Measurements from ENCODE around the gene UXS1. TPM values are rescaled to one million over a fixed set of nuclear protein-coding genes. Genes with fewer than 3 reads are reported as not detected.

The UXS1 gene
- total and polyA plus RNA-seq, 11 donors, result 11.0 to 36.9 (median 30.9) TPM

GRCh38 chr2:106189764-106190468, 4.2 kb downstream of the UXS1 start:
- no peaks in the 10 kb centered on the region for H3K9me3 ChIP-seq
- no peaks in the 10 kb centered on the region for H3K27me3 ChIP-seq
- H3K4me3 ChIP-seq, result no peak overlapping the region
- DNase-seq (no peak), ATAC-seq (no peak)
- 87 to 94% (median 89%) methylated on average over 5 of the region's 5 CpGs for WGBS, 4 donors
- peaks cover 0 to 59% (median 10%) of the 10 kb centered on the region in 12 donors for H3K4me1 ChIP-seq
- H3K36me3 ChIP-seq, result no peaks in the 10 kb centered on the region
- H3K27ac ChIP-seq, result peak overlapping the region in 1 of 12 donors; percentile 72
- intact Hi-C loops (cut with DNase I), result loop anchor here in 4 of 10 donors (5.0 to 10.0 kb wide), 4 partner anchors 73 to 85 kb away; no protein-coding TSS in a partner anchor
- TF ChIP-seq, protein P1, sequence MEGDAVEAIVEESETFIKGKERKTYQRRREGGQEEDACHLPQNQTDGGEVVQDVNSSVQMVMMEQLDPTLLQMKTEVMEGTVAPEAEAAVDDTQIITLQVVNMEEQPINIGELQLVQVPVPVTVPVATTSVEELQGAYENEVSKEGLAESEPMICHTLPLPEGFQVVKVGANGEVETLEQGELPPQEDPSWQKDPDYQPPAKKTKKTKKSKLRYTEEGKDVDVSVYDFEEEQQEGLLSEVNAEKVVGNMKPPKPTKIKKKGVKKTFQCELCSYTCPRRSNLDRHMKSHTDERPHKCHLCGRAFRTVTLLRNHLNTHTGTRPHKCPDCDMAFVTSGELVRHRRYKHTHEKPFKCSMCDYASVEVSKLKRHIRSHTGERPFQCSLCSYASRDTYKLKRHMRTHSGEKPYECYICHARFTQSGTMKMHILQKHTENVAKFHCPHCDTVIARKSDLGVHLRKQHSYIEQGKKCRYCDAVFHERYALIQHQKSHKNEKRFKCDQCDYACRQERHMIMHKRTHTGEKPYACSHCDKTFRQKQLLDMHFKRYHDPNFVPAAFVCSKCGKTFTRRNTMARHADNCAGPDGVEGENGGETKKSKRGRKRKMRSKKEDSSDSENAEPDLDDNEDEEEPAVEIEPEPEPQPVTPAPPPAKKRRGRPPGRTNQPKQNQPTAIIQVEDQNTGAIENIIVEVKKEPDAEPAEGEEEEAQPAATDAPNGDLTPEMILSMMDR (IDR thresholded peaks at IDR 0.05), result no peak
- TF ChIP-seq POLR2A (IDR thresholded peaks at IDR 0.05), result no peak

- H3K27ac ChIP-seq, result peak overlapping the region in 2 of 12 donors; percentile 25 to 72
- H3K9me3 ChIP-seq, result no peaks in the 10 kb centered on the region
- intact Hi-C loops (cut with DNase I), result no loop called here
- no peak for TF ChIP-seq POLR2A (IDR thresholded peaks at IDR 0.05)
- TF ChIP-seq, protein P1 (IDR thresholded peaks at IDR 0.05), result no peak
- DNase-seq, result no peak
- H3K36me3 ChIP-seq, result no peaks in the 10 kb centered on the region
- 83 to 90% (median 84%) methylated on average over 6 of the region's 6 CpGs for WGBS, 4 donors
- ATAC-seq, result no peak
- no peaks in the 10 kb centered on the region for H3K27me3 ChIP-seq
- H3K4me3 ChIP-seq, result no peak overlapping the region
- peaks cover 0 to 57% (median 9%) of the 10 kb centered on the region in 12 donors for H3K4me1 ChIP-seq
These were observed 4.8 kb downstream of the UXS1 start for GRCh38 chr2:106189325-106189724.

GRCh38 chr2:106187273-106187891, 6.7 kb downstream of the UXS1 start:
- H3K9me3 ChIP-seq, result no peaks in the 10 kb centered on the region
- 89 to 95% (median 91%) methylated on average over 14 of the region's 14 CpGs for WGBS, 4 donors
- H3K27me3 ChIP-seq, result no peaks in the 10 kb centered on the region
- no peak for ATAC-seq
- no peaks in the 10 kb centered on the region for H3K36me3 ChIP-seq
- TF ChIP-seq POLR2A (IDR thresholded peaks at IDR 0.05), result no peak
- TF ChIP-seq, protein P1 (IDR thresholded peaks at IDR 0.05), result no peak
- peaks cover 0 to 64% (median 13%) of the 10 kb centered on the region in 12 donors for H3K4me1 ChIP-seq
- DNase-seq, result no peak
- peak overlapping the region in 1 of 12 donors; percentile 21 for H3K27ac ChIP-seq
- H3K4me3 ChIP-seq, result no peak overlapping the region
- intact Hi-C loops (cut with DNase I), result no loop called here

- intact Hi-C loops (cut with DNase I), result no loop called here
- WGBS, 4 donors, result 80 to 84% (median 83%) methylated on average over 8 of the region's 8 CpGs
- ATAC-seq (no peak), DNase-seq (no peak)
- no peaks in the 10 kb centered on the region for H3K27me3 ChIP-seq
- peaks cover 0 to 51% (median 11%) of the 10 kb centered on the region in 12 donors for H3K4me1 ChIP-seq
- H3K4me3 ChIP-seq, result no peak overlapping the region
- H3K36me3 ChIP-seq, result no peaks in the 10 kb centered on the region
- TF ChIP-seq, protein P1 (IDR thresholded peaks at IDR 0.05), result no peak
- TF ChIP-seq POLR2A (IDR thresholded peaks at IDR 0.05), result no peak
- H3K9me3 ChIP-seq, result no peaks in the 10 kb centered on the region
- H3K27ac ChIP-seq, result no peak overlapping the region
These were observed 8.5 kb downstream of the UXS1 start for GRCh38 chr2:106185475-106186184.

Measured in heart left ventricle (tissue), 16 donors.